HG03196 (cell line): Measurements from ENCODE around the gene TEX29.

Source experiments
- ATAC-seq: cut with Tn5 transposase; IDR thresholded peaks from one replicate; pipeline ENCODE4 v1.9.1; 2021; ENCODE audit not compliant: unreplicated experiment

Gene TEX29

DNA sequence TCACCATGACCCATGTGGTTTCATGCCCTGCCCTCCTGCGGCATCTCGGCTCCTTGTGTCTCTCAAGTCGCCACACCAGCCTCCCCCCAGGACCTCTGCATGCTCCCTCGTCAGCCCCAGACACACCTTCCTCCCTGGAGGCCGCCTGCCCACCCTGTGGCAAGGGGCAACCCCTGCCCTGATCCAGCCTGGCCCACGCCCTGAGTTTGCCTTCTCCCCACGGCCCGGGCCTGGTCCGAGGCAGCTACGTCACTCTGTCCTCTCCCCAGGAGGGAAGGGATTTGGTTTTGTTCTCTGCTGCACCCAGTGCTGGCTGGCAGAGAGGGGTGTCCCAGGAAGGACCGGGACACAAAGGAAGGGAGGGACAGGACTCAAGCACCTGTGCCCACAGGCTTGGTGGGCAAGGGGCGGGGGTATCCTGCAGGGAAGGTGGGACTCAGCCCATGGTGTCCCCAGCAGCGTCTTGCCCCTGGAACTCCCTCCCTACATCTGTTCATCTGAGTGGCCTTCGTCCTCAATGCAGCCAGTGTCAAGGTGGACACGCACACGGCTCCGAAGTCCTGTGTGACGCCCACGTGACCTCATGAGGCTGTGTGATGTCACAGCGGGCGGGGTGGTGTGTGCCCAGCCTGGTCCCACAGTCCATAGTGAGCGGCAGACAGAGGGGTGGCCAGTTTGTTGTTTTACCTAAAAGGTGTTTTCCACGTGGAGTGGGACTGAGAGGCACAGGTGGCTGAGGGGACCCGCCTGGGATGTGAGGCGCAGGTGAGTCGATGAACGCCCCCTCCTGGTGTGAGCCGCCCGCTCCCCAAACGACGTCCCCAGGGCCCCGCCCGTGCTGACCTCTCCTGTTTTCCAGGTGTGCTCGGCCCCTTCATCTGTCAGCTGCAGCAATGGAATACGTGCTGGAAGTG, at the start of gene TEX29:
TEX29 (plus strand) TSS at position 645 of the 914 bp plus-strand sequence; CDS start at position 894, 249 bp downstream.
- no peak for ATAC-seq

GRCh38 chr13:111270765-111271698, 49.4 kb upstream of the TEX29 start:
- no peak for ATAC-seq

DNA sequence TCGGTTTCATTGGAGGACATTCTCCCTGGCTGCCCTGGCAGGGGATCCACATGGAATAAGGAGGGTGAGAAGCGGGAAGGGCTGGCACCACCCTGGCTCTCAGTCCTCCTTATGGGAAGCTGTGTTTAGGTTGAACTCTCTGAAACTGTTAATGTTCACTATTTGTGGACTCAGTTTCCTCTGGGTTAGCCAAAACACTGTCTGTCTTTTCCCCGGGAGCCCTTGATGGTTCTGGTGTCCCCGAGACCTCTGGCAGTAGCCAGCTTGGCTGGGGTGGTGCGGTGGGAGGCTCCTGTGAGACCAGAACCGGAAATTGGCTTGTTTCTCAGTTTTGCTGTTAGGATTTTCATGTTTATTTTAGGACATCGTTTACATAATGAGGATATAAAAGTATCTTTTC, 48.3 kb upstream of the TEX29 start:
- ATAC-seq, result no peak

DNA sequence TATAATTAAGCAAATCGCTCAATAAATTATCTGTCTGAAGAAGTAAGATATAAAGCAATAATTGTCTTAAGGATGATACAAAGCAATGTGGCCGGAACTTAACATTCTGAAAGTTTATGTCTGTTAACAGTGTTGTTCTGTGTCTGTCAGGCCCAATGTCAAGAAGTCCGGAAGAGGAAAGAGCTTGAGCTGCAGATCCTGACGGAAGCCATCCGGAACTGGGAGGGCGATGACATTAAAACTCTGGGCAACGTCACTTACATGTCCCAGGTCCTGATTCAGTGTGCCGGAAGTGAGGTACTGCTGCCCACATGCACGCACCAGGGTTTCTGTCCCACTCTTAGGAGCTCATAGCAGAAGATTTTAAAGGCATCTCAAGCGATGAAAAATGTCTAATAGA, 45.1 kb upstream of the TEX29 start:
- ATAC-seq, result no peak

GRCh38 chr13:111275995-111276618, 44.3 kb upstream of the TEX29 start:
- no peak for ATAC-seq

DNA sequence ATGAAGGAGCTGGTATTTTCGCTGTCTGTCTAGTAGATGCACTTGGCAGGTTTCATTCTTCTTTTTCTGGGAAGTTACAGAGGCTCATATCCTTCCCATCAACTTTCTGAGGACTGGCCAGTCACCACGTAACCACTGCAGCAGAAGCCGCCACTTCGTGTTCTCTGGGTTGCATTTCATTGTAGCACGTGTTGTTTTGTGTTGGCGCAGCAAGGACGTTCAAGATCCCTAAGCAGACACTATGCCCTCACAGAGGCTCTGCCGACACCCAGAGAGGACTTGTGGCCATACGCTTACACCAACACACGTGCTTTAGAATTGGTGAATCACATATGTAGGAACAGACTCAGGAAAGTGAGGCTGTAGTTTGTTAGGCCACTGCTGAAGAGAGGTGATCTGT, 42.2 kb upstream of the TEX29 start:
- ATAC-seq, result no peak

GRCh38 chr13:111278743-111279652, 41.4 kb upstream of the TEX29 start:
- no peak for ATAC-seq

DNA sequence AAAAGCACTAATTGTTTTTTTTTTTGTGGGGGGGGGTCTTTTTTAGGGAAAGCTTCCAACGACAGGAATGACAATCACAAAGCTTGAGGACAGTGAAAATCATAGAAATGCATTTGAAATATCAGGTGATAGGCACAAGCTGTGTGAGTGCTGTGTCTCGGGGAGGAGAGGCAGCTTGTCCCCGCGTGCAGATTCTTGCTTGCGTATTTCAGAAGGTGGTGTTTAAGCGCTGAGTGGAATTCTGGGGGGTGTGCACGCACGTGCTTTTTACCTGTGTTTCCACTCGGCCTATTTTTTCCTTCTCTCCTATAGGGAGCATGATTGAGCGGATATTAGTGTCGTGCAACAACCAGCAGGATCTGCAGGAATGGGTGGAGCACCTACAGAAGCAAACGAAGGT, 40.2 kb upstream of the TEX29 start:
- ATAC-seq, result no peak

GRCh38 chr13:111280681-111281585, 39.5 kb upstream of the TEX29 start:
- no peak for ATAC-seq

DNA sequence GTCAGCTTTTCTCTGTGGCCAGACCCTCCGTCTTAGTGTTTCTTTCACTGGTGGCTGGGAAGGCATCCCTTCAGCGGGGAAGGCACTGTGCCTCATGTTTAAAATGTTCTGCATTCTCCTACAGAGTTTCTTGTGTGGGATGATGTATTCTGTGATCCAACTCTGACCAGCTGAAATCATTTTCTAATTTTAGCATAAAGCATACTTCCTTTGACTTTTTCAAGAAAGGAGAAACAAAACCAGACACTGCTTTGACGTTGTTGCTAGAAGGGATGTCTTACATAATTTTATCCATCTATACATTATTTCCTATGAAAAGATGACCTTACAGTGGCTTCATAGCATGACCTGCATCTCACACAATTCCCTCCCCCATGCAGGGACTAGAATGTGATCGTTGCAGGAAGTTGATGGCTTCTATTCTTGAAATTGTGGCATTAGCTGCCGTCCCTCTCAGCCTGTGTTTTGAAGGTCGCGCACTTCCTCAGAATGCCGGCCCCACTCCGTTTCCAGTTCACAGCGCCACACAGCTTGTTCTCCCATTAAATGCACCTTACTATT, 38.6 kb upstream of the TEX29 start:
- no peak for ATAC-seq

- no peak for ATAC-seq
Measured at GRCh38 chr13:111282425-111282824, 38.0 kb upstream of the TEX29 start.

DNA sequence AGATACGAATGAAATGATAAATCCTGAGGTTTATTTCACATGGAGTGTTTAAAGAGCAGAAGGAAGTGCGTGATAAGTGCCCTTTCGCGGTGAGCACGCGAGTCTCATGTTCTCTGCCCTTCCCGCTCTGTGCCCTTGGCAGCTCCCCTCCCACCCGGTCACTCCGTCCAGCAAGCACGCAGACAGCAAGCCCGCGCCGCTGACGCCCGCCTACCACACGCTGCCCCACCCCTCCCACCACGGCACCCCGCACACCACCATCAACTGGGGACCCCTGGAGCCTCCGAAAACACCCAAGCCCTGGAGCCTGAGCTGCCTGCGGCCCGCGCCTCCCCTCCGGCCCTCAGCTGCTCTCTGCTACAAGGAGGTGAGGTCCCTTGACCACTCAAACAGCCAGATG, 37.4 kb upstream of the TEX29 start:
- ATAC-seq, result no peak

- no peak for ATAC-seq
Measured at GRCh38 chr13:111283457-111283856, 37.0 kb upstream of the TEX29 start.

GRCh38 chr13:111283991-111284390, 36.5 kb upstream of the TEX29 start:
- ATAC-seq, result no peak

- no peak for ATAC-seq
Measured at GRCh38 chr13:111284565-111284964, 35.9 kb upstream of the TEX29 start.

GRCh38 chr13:111286162-111286561, 34.3 kb upstream of the TEX29 start:
- no peak for ATAC-seq

DNA sequence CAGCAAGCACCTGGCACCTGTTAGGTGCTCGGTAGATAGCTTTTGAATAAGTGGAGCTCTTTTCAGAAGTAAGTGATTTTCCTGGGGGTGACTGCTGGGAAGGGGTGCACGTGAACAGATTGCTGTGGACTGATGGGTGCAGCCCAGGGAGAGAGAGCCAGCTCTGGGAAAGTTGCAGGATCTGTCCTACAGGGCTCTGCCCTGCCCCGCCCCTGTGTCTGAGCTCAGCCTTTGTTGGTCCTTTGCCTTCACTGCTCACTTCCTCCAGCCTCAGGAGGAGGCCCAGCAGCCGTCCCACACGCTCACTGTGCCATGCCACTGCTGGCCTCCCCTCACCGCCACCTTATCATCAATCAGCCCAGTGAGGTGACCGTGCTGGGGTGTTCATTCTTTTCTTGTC, 33.7 kb upstream of the TEX29 start:
- no peak for ATAC-seq

DNA sequence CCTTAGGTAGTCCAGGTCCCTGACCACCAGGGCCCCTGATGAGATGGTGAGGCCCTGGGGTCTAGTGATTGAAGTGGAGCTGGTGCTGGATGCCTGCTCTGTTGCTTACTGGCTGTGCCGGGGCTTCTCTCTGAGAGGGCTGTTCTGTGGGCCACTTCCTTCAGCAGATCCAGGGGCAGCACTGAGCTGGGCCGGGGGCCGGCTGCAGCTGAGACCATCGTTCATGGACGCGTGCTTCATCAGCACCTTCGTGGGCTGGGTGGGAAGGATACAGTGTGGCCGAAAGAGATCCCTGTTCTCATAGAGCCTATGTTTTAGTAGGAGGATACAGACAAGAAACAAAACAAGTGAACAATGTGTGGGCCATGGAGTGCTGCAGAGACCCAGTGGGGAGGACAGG, 33.2 kb upstream of the TEX29 start:
- ATAC-seq, result no peak

DNA sequence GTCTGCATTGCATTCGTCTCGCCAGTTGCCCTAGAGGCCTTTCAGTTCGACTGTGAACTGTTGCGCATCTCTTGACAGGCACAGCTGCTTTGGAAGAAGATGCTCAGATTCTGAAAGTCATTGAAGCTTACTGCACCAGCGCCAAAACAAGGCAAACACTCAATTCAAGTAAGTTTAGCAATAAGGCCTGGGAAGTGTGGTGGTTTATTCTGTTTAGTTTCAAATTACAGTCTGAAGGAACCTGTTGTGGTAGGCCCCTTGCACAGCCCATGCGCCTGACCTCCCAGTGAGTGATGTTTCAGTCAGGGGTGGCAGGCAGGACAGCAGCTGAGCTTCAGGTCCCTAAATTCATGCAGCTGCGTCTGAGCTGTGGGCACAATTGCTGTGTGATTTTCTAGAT, 32.2 kb upstream of the TEX29 start:
- ATAC-seq, result no peak
